ENCODE results near the gene SLC45A3. TPM values are rescaled to one million over a fixed set of nuclear protein-coding genes. Genes with fewer than 3 reads are reported as not detected.

The SLC45A3 gene
- total and polyA plus RNA-seq, 4 donors, result 5.3 to 9.9 (median 5.7) TPM

GRCh38 chr1:205629751-205630150 lies 50.6 kb downstream of the SLC45A3 start (continued):
- no peak for TF ChIP-seq NR2F2 (IDR thresholded peaks at IDR 0.05)
- TF ChIP-seq ZBTB33 (IDR thresholded peaks at IDR 0.05), result no peak
- TF ChIP-seq FOXA2 (IDR thresholded peaks at IDR 0.05), result no peak
- no peak for TF ChIP-seq HNF4A (conservative IDR thresholded peaks at IDR 0.05)
- TF ChIP-seq JUND (IDR thresholded peaks at IDR 0.05), result no peak
- no peak for TF ChIP-seq FOXA1 (IDR thresholded peaks at IDR 0.05)

- TF ChIP-seq EGR1 (IDR thresholded peaks at IDR 0.05; ENCODE audit: low read depth in 2 of 2) (no peak), RAD21 (IDR thresholded peaks at IDR 0.05) (no peak), ATF3 (IDR thresholded peaks at IDR 0.05) (no peak), MAX (IDR thresholded peaks at IDR 0.05) (no peak), YY1 (IDR thresholded peaks at IDR 0.05) (no peak), FOXA1 (IDR thresholded peaks at IDR 0.05) (no peak), TAF1 (conservative IDR thresholded peaks at IDR 0.05) (no peak), ZBTB33 (IDR thresholded peaks at IDR 0.05) (no peak)
- Histone ChIP-seq H3K9ac (ENCODE audit: low read depth in 1 of 2, low read length in 2 of 2) (no peak overlapping the region), H3K27ac (ENCODE audit: low read depth in 1 of 2, low read length in 2 of 2) (no peak overlapping the region), H3K36me3 (ENCODE audit: control insufficient read depth in 4 of 4, insufficient read depth in 3 of 4, low read depth in 1 of 4, low read length in 3 of 4) (peaks cover 0 to 4% (median 0%) of the 10 kb centered on the region in 4 donors), H3K9me3 (ENCODE audit: control insufficient read depth in 4 of 4, low read length in 3 of 4) (no peaks in the 10 kb centered on the region), H3K4me3 (ENCODE audit: low read depth in 1 of 3, low read length in 3 of 3) (no peak overlapping the region), H3K4me1 (ENCODE audit: control insufficient read depth in 4 of 4, insufficient read depth in 4 of 4, low read length in 3 of 4) (peaks cover 3 to 20% (median 16%) of the 10 kb centered on the region in 4 donors), H3K27me3 (ENCODE audit: control insufficient read depth in 4 of 4, insufficient read depth in 4 of 4, low read length in 3 of 4) (no peaks in the 10 kb centered on the region)
- 97% methylated on average over 8 of the region's 8 CpGs for WGBS
- no peak for DNase-seq (ENCODE audit: low spot score)
These were observed 52.4 kb downstream of the SLC45A3 start for GRCh38 chr1:205627956-205628355.

- no peak for TF ChIP-seq EGR1 (IDR thresholded peaks at IDR 0.05; ENCODE audit: low read depth in 2 of 2)
- no peak for TF ChIP-seq GABPA (IDR thresholded peaks at IDR 0.05 in 1 of 2, conservative IDR thresholded peaks at IDR 0.05 in 1 of 2)
- TF ChIP-seq ATF3 (IDR thresholded peaks at IDR 0.05), result no peak
- no peak for TF ChIP-seq REST (IDR thresholded peaks at IDR 0.05)
- no peak for TF ChIP-seq FOXA2 (IDR thresholded peaks at IDR 0.05)
- TF ChIP-seq HNF4A (conservative IDR thresholded peaks at IDR 0.05), result no peak
- no peak for TF ChIP-seq NR2F2 (IDR thresholded peaks at IDR 0.05)
- TF ChIP-seq HNF4G (IDR thresholded peaks at IDR 0.05), result no peak
- no peak for TF ChIP-seq JUND (IDR thresholded peaks at IDR 0.05)
- TF ChIP-seq ZBTB33 (IDR thresholded peaks at IDR 0.05), result no peak
- TF ChIP-seq TAF1 (conservative IDR thresholded peaks at IDR 0.05), result no peak
- no peaks in the 10 kb centered on the region for H3K9me3 ChIP-seq (ENCODE audit: control insufficient read depth in 4 of 4, low read length in 3 of 4)
- DNase-seq (ENCODE audit: low spot score), result no peak
- H3K9ac ChIP-seq (ENCODE audit: low read depth in 1 of 2, low read length in 2 of 2), result no peak overlapping the region
- H3K4me1 ChIP-seq (ENCODE audit: control insufficient read depth in 4 of 4, insufficient read depth in 4 of 4, low read length in 3 of 4), result peaks cover 3 to 12% (median 8%) of the 10 kb centered on the region in 4 donors
- no peaks in the 10 kb centered on the region for H3K27me3 ChIP-seq (ENCODE audit: control insufficient read depth in 4 of 4, insufficient read depth in 4 of 4, low read length in 3 of 4)
- H3K36me3 ChIP-seq (ENCODE audit: control insufficient read depth in 4 of 4, insufficient read depth in 3 of 4, low read depth in 1 of 4, low read length in 3 of 4), result peaks cover 3 to 7% (median 4%) of the 10 kb centered on the region in 4 donors
- WGBS, result 82% methylated on average over 3 of the region's 3 CpGs
- no peak overlapping the region for H3K27ac ChIP-seq (ENCODE audit: low read depth in 1 of 2, low read length in 2 of 2)
- no peak overlapping the region for H3K4me3 ChIP-seq (ENCODE audit: low read depth in 1 of 3, low read length in 3 of 3)
These were observed 54.1 kb downstream of the SLC45A3 start for GRCh38 chr1:205626216-205626615.

Data from liver (tissue), 9 donors.